Measurements from ENCODE around the gene GET3. TPM values are rescaled to one million over a fixed set of nuclear protein-coding genes. Genes with fewer than 3 reads are reported as not detected.

Gene GET3
- 10 to 100 TPM; 70.7 to 88.8 (median 83.3) TPM for total RNA-seq

DNA sequence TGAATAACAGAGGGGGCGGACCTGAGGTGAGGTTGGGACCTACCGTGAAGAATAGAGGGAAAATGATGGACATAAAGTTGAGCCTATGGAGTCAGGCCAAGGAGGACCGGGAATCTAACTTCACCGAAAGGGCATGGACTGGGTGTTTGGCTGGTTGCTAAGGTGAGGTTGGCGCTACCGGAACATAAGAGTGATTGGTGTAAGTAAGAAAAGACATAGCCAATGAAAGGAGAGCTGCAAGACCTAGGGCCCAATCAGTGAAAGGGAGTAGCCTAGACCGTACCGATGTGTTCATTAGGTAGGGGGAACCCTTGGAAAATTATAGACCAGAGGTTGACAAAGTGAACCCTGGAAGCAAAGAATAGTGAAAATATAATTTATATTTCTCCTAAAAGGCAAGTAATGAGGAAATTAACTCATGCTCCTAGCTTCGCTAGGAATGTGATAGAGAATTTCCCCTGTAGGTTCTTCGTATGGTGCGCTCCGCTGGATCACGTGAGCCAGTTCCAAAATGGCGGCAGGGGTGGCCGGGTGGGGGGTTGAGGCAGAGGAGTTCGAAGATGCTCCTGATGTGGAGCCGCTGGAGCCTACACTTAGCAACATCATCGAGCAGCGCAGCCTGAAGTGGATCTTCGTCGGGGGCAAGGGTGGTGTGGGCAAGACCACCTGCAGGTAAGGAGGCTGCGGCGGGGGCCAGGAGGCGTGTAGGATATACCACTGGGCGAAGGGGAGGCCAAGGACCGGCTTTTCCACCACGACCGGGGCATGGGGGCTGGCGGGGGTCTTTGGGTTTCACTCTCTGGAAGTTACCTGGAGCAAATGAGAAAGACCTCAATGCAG is at the start of gene GET3:
Gene GET3 (plus strand): TSS at position 503 of the 840 bp plus-strand sequence. CDS start 9 bp downstream, at position 512.
- H3K27me3 ChIP-seq = no peaks in the 10 kb centered on the region
- H3K27ac ChIP-seq = peak within 1 kb of the TSS; percentile 84 to 94 (median 92)
- H3K4me1 ChIP-seq = peaks cover 24 to 35% of the 10 kb centered on the region in 2 donors
- TF ChIP-seq CTCF (IDR thresholded peaks at IDR 0.05) (peak in 3 of 6 experiments; percentile 14 to 46 (median 23)), POLR2A (IDR thresholded peaks at IDR 0.05) (peak in 1 of 2 donors; percentile 32)
- intact Hi-C loops (cut with DNase I) = no loop called here
- peak within 1 kb of the TSS; percentile 24 to 91 (median 77) for H3K4me3 ChIP-seq (replicated peaks in 1 of 3)
- DNase-seq = peak; percentile 73 to 98
- peaks cover 0 to 9% of the 10 kb centered on the region in 2 donors for H3K36me3 ChIP-seq
- no peaks in the 10 kb centered on the region for H3K9me3 ChIP-seq
- 0% methylated on average over 18 to 28 of the region's 29 CpGs for WGBS, 2 donors

DNA sequence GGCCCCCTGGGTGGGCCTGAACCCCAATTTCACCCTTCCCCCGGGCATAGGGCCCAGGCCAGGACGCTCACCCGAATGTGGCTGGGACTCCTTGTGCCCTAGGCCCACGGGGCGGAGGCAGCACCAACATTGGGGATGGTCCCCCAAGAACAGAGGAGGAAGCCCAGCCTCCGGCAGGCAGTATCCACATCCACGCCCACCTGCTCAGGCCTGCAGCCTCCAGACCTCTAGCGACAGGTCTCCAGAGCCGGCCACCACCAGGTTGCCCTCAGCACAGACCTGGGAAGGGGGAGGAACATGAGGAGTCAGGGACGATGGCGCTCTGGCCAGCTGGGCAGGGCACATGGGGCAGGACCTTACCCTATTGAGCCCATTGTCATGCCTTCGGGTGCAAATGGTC is 48.3 kb upstream of the GET3 start:
- no peaks in the 10 kb centered on the region for H3K27me3 ChIP-seq
- H3K27ac ChIP-seq = no peak overlapping the region
- no peaks in the 10 kb centered on the region for H3K36me3 ChIP-seq
- no peak for DNase-seq
- intact Hi-C loops (cut with DNase I) = no loop called here
- no peaks in the 10 kb centered on the region for H3K9me3 ChIP-seq
- no peaks in the 10 kb centered on the region for H3K4me1 ChIP-seq
- TF ChIP-seq POLR2A (IDR thresholded peaks at IDR 0.05) = no peak
- no peak for TF ChIP-seq CTCF (IDR thresholded peaks at IDR 0.05)
- no peak overlapping the region for H3K4me3 ChIP-seq (replicated peaks in 1 of 3)
- 92 to 95% methylated on average over 8 to 11 of the region's 12 CpGs for WGBS, 2 donors

DNA sequence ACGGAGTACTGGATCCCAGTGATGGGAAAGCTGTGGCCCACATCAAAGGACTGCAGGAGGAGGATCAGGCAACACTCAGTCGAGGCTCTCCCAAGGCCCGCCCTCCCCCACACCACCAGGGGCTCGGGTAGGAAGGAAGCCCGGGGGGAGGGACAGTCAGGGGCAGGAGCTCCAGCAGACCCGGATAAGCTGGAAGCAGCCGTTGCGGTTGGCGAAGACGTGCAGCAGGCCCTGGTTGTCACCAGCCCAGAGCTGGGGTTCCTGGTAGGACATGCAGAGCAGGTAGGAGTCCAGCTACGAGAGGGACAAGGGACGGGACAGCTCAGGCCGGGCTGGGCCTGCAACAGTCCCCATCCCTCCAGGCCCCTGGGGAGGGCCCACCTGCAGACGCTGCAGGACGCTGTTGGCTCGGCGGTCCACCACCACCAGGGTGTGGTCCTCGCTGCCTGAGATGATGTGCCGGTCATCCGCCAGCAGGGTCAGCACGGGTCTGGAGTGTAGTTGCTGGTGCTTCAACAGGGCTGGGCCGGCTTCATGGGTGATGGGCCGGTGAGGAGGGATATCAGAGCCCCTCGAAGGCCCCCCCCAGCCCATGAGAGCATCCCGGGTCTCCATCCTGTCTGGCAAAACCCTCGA is 47.6 kb upstream of the GET3 start:
- no peak for TF ChIP-seq POLR2A (IDR thresholded peaks at IDR 0.05)
- TF ChIP-seq CTCF (IDR thresholded peaks at IDR 0.05) = no peak
- no peak overlapping the region for H3K27ac ChIP-seq
- intact Hi-C loops (cut with DNase I) = no loop called here
- H3K4me1 ChIP-seq = no peaks in the 10 kb centered on the region
- H3K27me3 ChIP-seq = no peaks in the 10 kb centered on the region
- no peaks in the 10 kb centered on the region for H3K9me3 ChIP-seq
- H3K4me3 ChIP-seq (replicated peaks in 1 of 3) = no peak overlapping the region
- no peak for DNase-seq
- no peaks in the 10 kb centered on the region for H3K36me3 ChIP-seq
- 77 to 85% methylated on average over 6 to 18 of the region's 26 CpGs for WGBS, 2 donors

DNA sequence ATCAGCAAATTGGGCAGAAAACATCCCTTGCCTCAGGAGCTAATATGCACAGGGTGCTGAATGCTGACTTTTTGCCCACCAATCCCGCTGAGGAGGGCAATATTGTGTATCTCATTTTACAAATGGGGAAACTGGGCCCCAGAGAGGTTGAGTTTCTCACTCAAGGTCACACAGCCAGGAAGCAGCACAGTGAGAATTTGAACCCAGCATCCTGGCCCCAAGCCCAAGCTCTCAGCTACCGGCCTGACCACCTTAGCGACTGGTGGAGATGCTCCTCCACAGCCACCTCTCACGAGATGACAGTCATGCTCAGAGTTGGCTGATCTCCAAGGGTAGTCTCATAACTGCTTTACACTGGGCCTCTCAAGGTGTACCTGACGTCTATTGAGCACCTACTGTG is 44.3 kb upstream of the GET3 start:
- 82% methylated on average over 5 of the region's 5 CpGs for WGBS, 2 donors
- no peak overlapping the region for H3K27ac ChIP-seq
- DNase-seq = no peak
- intact Hi-C loops (cut with DNase I) = no loop called here
- no peaks in the 10 kb centered on the region for H3K9me3 ChIP-seq
- H3K4me1 ChIP-seq = peaks cover 8 to 16% of the 10 kb centered on the region in 2 donors
- no peaks in the 10 kb centered on the region for H3K27me3 ChIP-seq
- TF ChIP-seq CTCF (IDR thresholded peaks at IDR 0.05) (no peak), POLR2A (IDR thresholded peaks at IDR 0.05) (no peak)
- no peaks in the 10 kb centered on the region for H3K36me3 ChIP-seq
- H3K4me3 ChIP-seq (replicated peaks in 1 of 3) = no peak overlapping the region

GRCh38 chr19:12694641-12695040 is 42.7 kb upstream of the GET3 start:
- no peak overlapping the region for H3K4me3 ChIP-seq (replicated peaks in 1 of 3)
- 95 to 96% methylated on average over 4 to 6 of the region's 16 CpGs for WGBS, 2 donors
- H3K9me3 ChIP-seq = no peaks in the 10 kb centered on the region
- H3K36me3 ChIP-seq = no peaks in the 10 kb centered on the region
- H3K27me3 ChIP-seq = no peaks in the 10 kb centered on the region
- no peak overlapping the region for H3K27ac ChIP-seq
- peaks cover 8 to 16% of the 10 kb centered on the region in 2 donors for H3K4me1 ChIP-seq
- TF ChIP-seq CTCF (IDR thresholded peaks at IDR 0.05) (no peak), POLR2A (IDR thresholded peaks at IDR 0.05) (no peak)
- no peak for DNase-seq
- intact Hi-C loops (cut with DNase I) = no loop called here

All from thyroid gland (tissue), 4 donors.